HEK293 (cell line): ENCODE measurements around the gene PHACTR3.

Source experiments
- CTCF ChIA-PET: fragments of 350-600 bp; formaldehyde crosslinking; extraction: SDS; loops from one replicate; lab custom pipeline; 2021; ENCODE audit warnings: antibody characterized with exemption; lab: Yijun Ruan, JAX
- POLR2A ChIA-PET: fragments of 300-600 bp; formaldehyde crosslinking; extraction: SDS; loops from one replicate; lab custom pipeline; 2020; ENCODE audit warnings: antibody characterized with exemption, inconsistent platforms; lab: Yijun Ruan, JAX
- H3K27ac ChIP-seq: fragments of 200-500 bp; sonication (Bioruptor generic); 2 replicates; pipeline ENCODE4 v1.5.1; 2014; ENCODE audit warnings: low read depth, low read length, control low read depth, inconsistent platforms; ENCODE audit errors: extremely low read depth
- H3K36me3 ChIP-seq, 2 experiments: fragments of 200-500 bp in 1 of 2; sonication (Bioruptor generic) in 1 of 2; 1 replicate in 1 of 2; 2 replicates in 1 of 2; pipeline ENCODE4 v1.5.1; 2014 to 2017; ENCODE audit warnings: inconsistent platforms in 2 of 2, low read length in 2 of 2; ENCODE audit not compliant: control insufficient read depth in 2 of 2, insufficient read depth in 1 of 2
- H3K4me1 ChIP-seq: fragments of 200-500 bp; sonication (Bioruptor generic); 2 replicates; pipeline ENCODE4 v1.5.1; 2014; ENCODE audit warnings: mild to moderate bottlenecking, low read length, inconsistent platforms; ENCODE audit not compliant: control insufficient read depth, insufficient read depth
- H3K4me3 ChIP-seq: 2 replicates; pipeline ENCODE4 v1.5.1; 2011; ENCODE audit warnings: low read depth, mild to moderate bottlenecking, control low read depth, low read length, moderate library complexity
- H3K9me3 ChIP-seq: fragments of 200-500 bp; sonication (Bioruptor generic); 2 replicates; pipeline ENCODE4 v1.5.1; 2014; ENCODE audit warnings: low read depth, low read length, inconsistent platforms; ENCODE audit not compliant: control insufficient read depth, insufficient read depth
- BCL11A ChIP-seq: fragments of 450-650 bp; formaldehyde crosslinking; IDR thresholded peaks from 2 replicates; pipeline ENCODE4 v1.5.1; 2016; ENCODE audit warnings: low read depth, missing biosample characterization, missing genetic modification characterization
- GLIS1 ChIP-seq: fragments of 450-650 bp; formaldehyde crosslinking; IDR thresholded peaks from 2 replicates; pipeline ENCODE4 v1.5.1; 2016; ENCODE audit warnings: missing biosample characterization, missing genetic modification characterization
- IKZF3 ChIP-seq: fragments of 450-650 bp; IDR thresholded peaks from 2 replicates; pipeline ENCODE4 v1.5.0; 2018; ENCODE audit warnings: missing biosample characterization, mild to moderate bottlenecking, missing genetic modification characterization, moderate library complexity
- MEIS1 ChIP-seq: sonication (generic); formaldehyde crosslinking; IDR thresholded peaks from 2 replicates; pipeline ENCODE4 v1.8.1; 2022; ENCODE audit warnings: missing genetic modification reagents, mild to moderate bottlenecking, borderline replicate concordance
- PRDM4 ChIP-seq: fragments of 450-650 bp; formaldehyde crosslinking; IDR thresholded peaks from 2 replicates; pipeline ENCODE4 v1.5.1; 2017; ENCODE audit warnings: missing biosample characterization, missing genetic modification characterization
- REPIN1 ChIP-seq: fragments of 450-650 bp; formaldehyde crosslinking; IDR thresholded peaks from 2 replicates; pipeline ENCODE4 v1.5.1; 2017; ENCODE audit warnings: missing biosample characterization, missing genetic modification characterization, low read depth
- ZBTB17 ChIP-seq: fragments of 450-650 bp; formaldehyde crosslinking; IDR thresholded peaks from 2 replicates; pipeline ENCODE4 v1.5.1; 2016; ENCODE audit warnings: missing biosample characterization, missing genetic modification characterization
- ZFP3 ChIP-seq: fragments of 450-650 bp; formaldehyde crosslinking; IDR thresholded peaks from 2 replicates; pipeline ENCODE4 v1.5.1; 2016; ENCODE audit warnings: low read depth, missing biosample characterization, missing genetic modification characterization
- ZFP41 ChIP-seq: fragments of 450-650 bp; formaldehyde crosslinking; IDR thresholded peaks from 2 replicates; pipeline ENCODE4 v1.5.1; 2016; ENCODE audit warnings: missing biosample characterization, missing genetic modification characterization, borderline replicate concordance
- ZNF10 ChIP-seq: fragments of 450-650 bp; formaldehyde crosslinking; IDR thresholded peaks from 2 replicates; pipeline ENCODE4 v1.5.1; 2017; ENCODE audit warnings: missing biosample characterization, missing genetic modification characterization
- ZNF138 ChIP-seq: fragments of 450-650 bp; formaldehyde crosslinking; IDR thresholded peaks from 2 replicates; pipeline ENCODE4 v1.5.1; 2016; ENCODE audit warnings: missing biosample characterization, missing genetic modification characterization, borderline replicate concordance
- ZNF169 ChIP-seq: fragments of 450-650 bp; formaldehyde crosslinking; IDR thresholded peaks from 2 replicates; pipeline ENCODE4 v1.5.1; 2016; ENCODE audit warnings: missing biosample characterization, missing genetic modification characterization
- ZNF184 ChIP-seq: fragments of 450-650 bp; IDR thresholded peaks from 2 replicates; pipeline ENCODE4 v1.5.1; 2018; ENCODE audit warnings: missing biosample characterization, mild to moderate bottlenecking, missing genetic modification characterization
- ZNF302 ChIP-seq: fragments of 450-650 bp; formaldehyde crosslinking; IDR thresholded peaks from 2 replicates; pipeline ENCODE4 v1.5.1; 2016; ENCODE audit warnings: missing biosample characterization, missing genetic modification characterization, low read depth
- ZNF501 ChIP-seq: fragments of 450-650 bp; formaldehyde crosslinking; IDR thresholded peaks from 2 replicates; pipeline ENCODE4 v1.5.1; 2016; ENCODE audit warnings: missing biosample characterization, missing genetic modification characterization
- ZNF571 ChIP-seq: fragments of 450-650 bp; formaldehyde crosslinking; IDR thresholded peaks from 2 replicates; pipeline ENCODE4 v1.5.0; 2017; ENCODE audit warnings: missing biosample characterization, missing genetic modification characterization
- ZNF658 ChIP-seq: fragments of 450-650 bp; formaldehyde crosslinking; IDR thresholded peaks from 2 replicates; pipeline ENCODE4; 2016; ENCODE audit warnings: missing biosample characterization, missing genetic modification characterization
- ZNF747 ChIP-seq: fragments of 450-650 bp; formaldehyde crosslinking; IDR thresholded peaks from 2 replicates; pipeline ENCODE4 v1.5.1; 2016; ENCODE audit warnings: missing biosample characterization, missing genetic modification characterization
- TF ChIP-seq, protein P1 (sequence below): fragments of 450-650 bp; formaldehyde crosslinking; IDR thresholded peaks from 2 replicates; pipeline ENCODE4 v1.5.1; 2017; ENCODE audit warnings: missing biosample characterization, missing genetic modification characterization
- TF ChIP-seq, protein P2 (sequence below): fragments of 450-650 bp; formaldehyde crosslinking; IDR thresholded peaks from 2 replicates; pipeline ENCODE4 v1.5.1; 2016; ENCODE audit warnings: missing biosample characterization, missing genetic modification characterization
- TF ChIP-seq, protein P3 (sequence below): fragments of 450-650 bp; formaldehyde crosslinking; IDR thresholded peaks from 2 replicates; pipeline ENCODE4 v1.5.1; 2017; ENCODE audit warnings: missing biosample characterization, missing genetic modification characterization
- TF ChIP-seq, protein P4 (sequence below): IDR thresholded peaks from 2 replicates; pipeline ENCODE4 v1.6.1; 2011; ENCODE audit warnings: mild to moderate bottlenecking, low read depth, low read length, borderline replicate concordance
- TF ChIP-seq, protein P5 (sequence below): fragments of 450-650 bp; formaldehyde crosslinking; IDR thresholded peaks from 2 replicates; pipeline ENCODE4 v1.5.1; 2016; ENCODE audit warnings: missing biosample characterization, missing genetic modification characterization, low read depth

The PHACTR3 gene

DNA sequence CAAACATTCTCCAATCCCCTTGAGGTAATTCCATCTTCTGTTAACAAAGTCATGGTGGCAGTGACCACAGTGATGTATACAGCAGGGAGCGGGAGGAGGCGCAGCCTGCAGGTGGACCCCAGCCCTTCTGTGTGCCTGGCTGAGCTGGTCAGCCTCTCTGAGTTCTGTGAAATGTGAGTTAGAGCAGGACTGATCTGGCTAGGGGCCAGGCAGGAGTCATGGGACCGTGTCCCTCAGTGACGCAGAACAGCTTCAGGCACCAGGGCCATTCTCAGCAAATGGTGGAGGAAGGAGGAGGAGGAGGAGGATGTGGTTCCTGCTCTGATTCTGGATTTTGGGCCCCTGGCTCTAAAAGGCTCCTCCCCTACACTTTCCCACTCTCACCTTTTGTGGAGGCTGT, 6.9 kb downstream of the PHACTR3 start (continued):
- TF ChIP-seq PRDM4 (tag by site-specific recombination) (no peak), ZNF747 (tag by site-specific recombination) (no peak), ZNF10 (no peak), REPIN1 (tag by site-specific recombination) (no peak)
- TF ChIP-seq, protein P1, sequence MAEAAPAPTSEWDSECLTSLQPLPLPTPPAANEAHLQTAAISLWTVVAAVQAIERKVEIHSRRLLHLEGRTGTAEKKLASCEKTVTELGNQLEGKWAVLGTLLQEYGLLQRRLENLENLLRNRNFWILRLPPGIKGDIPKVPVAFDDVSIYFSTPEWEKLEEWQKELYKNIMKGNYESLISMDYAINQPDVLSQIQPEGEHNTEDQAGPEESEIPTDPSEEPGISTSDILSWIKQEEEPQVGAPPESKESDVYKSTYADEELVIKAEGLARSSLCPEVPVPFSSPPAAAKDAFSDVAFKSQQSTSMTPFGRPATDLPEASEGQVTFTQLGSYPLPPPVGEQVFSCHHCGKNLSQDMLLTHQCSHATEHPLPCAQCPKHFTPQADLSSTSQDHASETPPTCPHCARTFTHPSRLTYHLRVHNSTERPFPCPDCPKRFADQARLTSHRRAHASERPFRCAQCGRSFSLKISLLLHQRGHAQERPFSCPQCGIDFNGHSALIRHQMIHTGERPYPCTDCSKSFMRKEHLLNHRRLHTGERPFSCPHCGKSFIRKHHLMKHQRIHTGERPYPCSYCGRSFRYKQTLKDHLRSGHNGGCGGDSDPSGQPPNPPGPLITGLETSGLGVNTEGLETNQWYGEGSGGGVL (tag by site-specific recombination) = no peak
- TF ChIP-seq, all 188 proteins: peak for 0

GRCh38 chr20:59613861-59614260, 9.5 kb downstream of the PHACTR3 start:
- no peaks in the 10 kb centered on the region for H3K4me1 ChIP-seq
- H3K27ac ChIP-seq = no peak overlapping the region
- ChIA-PET CTCF (interaction anchor here (0.7 to 2.6 kb wide), 3 partner anchors 15 to 916 kb away, joined by 3 to 10 read pairs (median 4); no protein-coding TSS in a partner anchor), POLR2A (no interaction called here)
- no peak overlapping the region for H3K4me3 ChIP-seq
- TF ChIP-seq ZNF302 (tag by site-specific recombination) (no peak), ZFP3 (tag by site-specific recombination) (no peak), ZNF184 (tag by site-specific recombination) (no peak), ZNF138 (tag by site-specific recombination) (no peak), GLIS1 (tag by site-specific recombination) (no peak)
- TF ChIP-seq, protein P2, sequence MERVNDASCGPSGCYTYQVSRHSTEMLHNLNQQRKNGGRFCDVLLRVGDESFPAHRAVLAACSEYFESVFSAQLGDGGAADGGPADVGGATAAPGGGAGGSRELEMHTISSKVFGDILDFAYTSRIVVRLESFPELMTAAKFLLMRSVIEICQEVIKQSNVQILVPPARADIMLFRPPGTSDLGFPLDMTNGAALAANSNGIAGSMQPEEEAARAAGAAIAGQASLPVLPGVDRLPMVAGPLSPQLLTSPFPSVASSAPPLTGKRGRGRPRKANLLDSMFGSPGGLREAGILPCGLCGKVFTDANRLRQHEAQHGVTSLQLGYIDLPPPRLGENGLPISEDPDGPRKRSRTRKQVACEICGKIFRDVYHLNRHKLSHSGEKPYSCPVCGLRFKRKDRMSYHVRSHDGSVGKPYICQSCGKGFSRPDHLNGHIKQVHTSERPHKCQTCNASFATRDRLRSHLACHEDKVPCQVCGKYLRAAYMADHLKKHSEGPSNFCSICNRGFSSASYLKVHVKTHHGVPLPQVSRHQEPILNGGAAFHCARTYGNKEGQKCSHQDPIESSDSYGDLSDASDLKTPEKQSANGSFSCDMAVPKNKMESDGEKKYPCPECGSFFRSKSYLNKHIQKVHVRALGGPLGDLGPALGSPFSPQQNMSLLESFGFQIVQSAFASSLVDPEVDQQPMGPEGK (tag by site-specific recombination) = no peak
- H3K36me3 ChIP-seq = no peaks in the 10 kb centered on the region
- no peaks in the 10 kb centered on the region for H3K9me3 ChIP-seq

- H3K9me3 ChIP-seq = no peaks in the 10 kb centered on the region
- no peak overlapping the region for H3K4me3 ChIP-seq
- CTCF ChIA-PET = interaction anchor here (0.7 to 2.6 kb wide), 3 partner anchors 16 to 915 kb away, joined by 3 to 10 read pairs (median 4); no protein-coding TSS in a partner anchor
- POLR2A ChIA-PET = no interaction called here
- H3K36me3 ChIP-seq = no peaks in the 10 kb centered on the region
- H3K27ac ChIP-seq = no peak overlapping the region
- no peaks in the 10 kb centered on the region for H3K4me1 ChIP-seq
- TF ChIP-seq ZFP3 (tag by site-specific recombination) (no peak), MEIS1 (CRISPR knock-in tag) (no peak), ZNF571 (tag by site-specific recombination) (no peak), ZBTB17 (tag by site-specific recombination) (no peak), BCL11A (no peak), ZNF501 (tag by site-specific recombination) (no peak), ZNF658 (tag by site-specific recombination) (no peak), ZFP41 (no peak), IKZF3 (tag by site-specific recombination) (no peak), ZNF169 (no peak)
- TF ChIP-seq, protein P3, sequence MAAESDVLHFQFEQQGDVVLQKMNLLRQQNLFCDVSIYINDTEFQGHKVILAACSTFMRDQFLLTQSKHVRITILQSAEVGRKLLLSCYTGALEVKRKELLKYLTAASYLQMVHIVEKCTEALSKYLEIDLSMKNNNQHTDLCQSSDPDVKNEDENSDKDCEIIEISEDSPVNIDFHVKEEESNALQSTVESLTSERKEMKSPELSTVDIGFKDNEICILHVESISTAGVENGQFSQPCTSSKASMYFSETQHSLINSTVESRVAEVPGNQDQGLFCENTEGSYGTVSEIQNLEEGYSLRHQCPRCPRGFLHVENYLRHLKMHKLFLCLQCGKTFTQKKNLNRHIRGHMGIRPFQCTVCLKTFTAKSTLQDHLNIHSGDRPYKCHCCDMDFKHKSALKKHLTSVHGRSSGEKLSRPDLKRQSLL (tag by site-specific recombination) = no peak
- TF ChIP-seq, protein P4, sequence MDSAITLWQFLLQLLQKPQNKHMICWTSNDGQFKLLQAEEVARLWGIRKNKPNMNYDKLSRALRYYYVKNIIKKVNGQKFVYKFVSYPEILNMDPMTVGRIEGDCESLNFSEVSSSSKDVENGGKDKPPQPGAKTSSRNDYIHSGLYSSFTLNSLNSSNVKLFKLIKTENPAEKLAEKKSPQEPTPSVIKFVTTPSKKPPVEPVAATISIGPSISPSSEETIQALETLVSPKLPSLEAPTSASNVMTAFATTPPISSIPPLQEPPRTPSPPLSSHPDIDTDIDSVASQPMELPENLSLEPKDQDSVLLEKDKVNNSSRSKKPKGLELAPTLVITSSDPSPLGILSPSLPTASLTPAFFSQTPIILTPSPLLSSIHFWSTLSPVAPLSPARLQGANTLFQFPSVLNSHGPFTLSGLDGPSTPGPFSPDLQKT = no peak
- TF ChIP-seq, protein P5, sequence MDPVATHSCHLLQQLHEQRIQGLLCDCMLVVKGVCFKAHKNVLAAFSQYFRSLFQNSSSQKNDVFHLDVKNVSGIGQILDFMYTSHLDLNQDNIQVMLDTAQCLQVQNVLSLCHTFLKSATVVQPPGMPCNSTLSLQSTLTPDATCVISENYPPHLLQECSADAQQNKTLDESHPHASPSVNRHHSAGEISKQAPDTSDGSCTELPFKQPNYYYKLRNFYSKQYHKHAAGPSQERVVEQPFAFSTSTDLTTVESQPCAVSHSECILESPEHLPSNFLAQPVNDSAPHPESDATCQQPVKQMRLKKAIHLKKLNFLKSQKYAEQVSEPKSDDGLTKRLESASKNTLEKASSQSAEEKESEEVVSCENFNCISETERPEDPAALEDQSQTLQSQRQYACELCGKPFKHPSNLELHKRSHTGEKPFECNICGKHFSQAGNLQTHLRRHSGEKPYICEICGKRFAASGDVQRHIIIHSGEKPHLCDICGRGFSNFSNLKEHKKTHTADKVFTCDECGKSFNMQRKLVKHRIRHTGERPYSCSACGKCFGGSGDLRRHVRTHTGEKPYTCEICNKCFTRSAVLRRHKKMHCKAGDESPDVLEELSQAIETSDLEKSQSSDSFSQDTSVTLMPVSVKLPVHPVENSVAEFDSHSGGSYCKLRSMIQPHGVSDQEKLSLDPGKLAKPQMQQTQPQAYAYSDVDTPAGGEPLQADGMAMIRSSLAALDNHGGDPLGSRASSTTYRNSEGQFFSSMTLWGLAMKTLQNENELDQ (tag by site-specific recombination) = no peak
These were observed 10.4 kb downstream of the PHACTR3 start for GRCh38 chr20:59614714-59615113.
